Panc1 (cell line): Measurements from ENCODE around the gene CAMKV. TPM values are rescaled to one million over a fixed set of nuclear protein-coding genes. Genes with fewer than 3 reads are reported as not detected.

Experiments used
- ATAC-seq: fragments of 200-7000 bp; cut with Tn5 transposase; 2 replicates; pipeline ENCODE4 v1.9.1; 2020; ENCODE audit warnings: mild to moderate bottlenecking, moderate library complexity
- BruUV-seq: library from RNA; stranded (reverse); fragments of 400-500 nt; replicated peaks from 2 replicates; lab custom pipeline; 2021; lab: Mats Ljungman, UMichigan
- CTCF ChIA-PET: fragments of 300-600 bp; sonication (Branson Sonifier 250); formaldehyde crosslinking; loops from one replicate; lab custom pipeline; 2022; ENCODE audit warnings: antibody characterized with exemption; lab: Charles Lee
- POLR2A ChIA-PET: fragments of 300-600 bp; sonication (Branson Sonifier 250); formaldehyde crosslinking; loops from one replicate; lab custom pipeline; 2022; ENCODE audit warnings: antibody characterized with exemption; lab: Charles Lee
- DNase-seq: peaks from one replicate; pipeline ENCODE4 v3.0.0-alpha.2; 2010; ENCODE audit warnings: low read depth, low spot score
- H3K27ac ChIP-seq: 2 replicates; pipeline ENCODE4 v1.5.1; 2011; ENCODE audit warnings: mild to moderate bottlenecking, low read length, inconsistent platforms
- H3K27me3 ChIP-seq: fragments of 200-500 bp; sonication (Bioruptor generic); 2 replicates; pipeline ENCODE4 v1.6.0; 2014; ENCODE audit warnings: low read length, inconsistent platforms; ENCODE audit not compliant: control insufficient read depth, insufficient read depth
- H3K36me3 ChIP-seq: fragments of 200-500 bp; sonication (Bioruptor generic); 2 replicates; pipeline ENCODE4 v1.5.1; 2014; ENCODE audit warnings: inconsistent platforms, mild to moderate bottlenecking, low read length, moderate library complexity; ENCODE audit not compliant: control insufficient read depth, insufficient read depth
- H3K4me1 ChIP-seq: 2 replicates; pipeline ENCODE4 v1.5.1; 2011; ENCODE audit warnings: inconsistent platforms, mild to moderate bottlenecking, low read length, moderate library complexity; ENCODE audit not compliant: control insufficient read depth, insufficient read depth
- H3K4me3 ChIP-seq, 2 experiments: 2 replicates each; pipeline ENCODE4 v1.5.1; 2011 to 2012; ENCODE audit warnings: low read depth in 2 of 2, low read length in 2 of 2, mild to moderate bottlenecking in 2 of 2, inconsistent platforms in 1 of 2, moderate library complexity in 1 of 2
- H3K9me3 ChIP-seq: fragments of 200-500 bp; sonication (Bioruptor generic); 2 replicates; pipeline ENCODE4 v1.5.1; 2014; ENCODE audit warnings: low read depth, mild to moderate bottlenecking, inconsistent platforms, low read length, moderate library complexity; ENCODE audit not compliant: control insufficient read depth, insufficient read depth
- CTCF ChIP-seq: fragments of 450-650 bp; IDR thresholded peaks from 2 replicates; pipeline ENCODE4 v1.5.1; 2017; ENCODE audit warnings: mild to moderate bottlenecking
- POLR2AphosphoS5 ChIP-seq: IDR thresholded peaks from 2 replicates; pipeline ENCODE4 v1.6.1; 2012; ENCODE audit warnings: mild to moderate bottlenecking, low read depth, low read length, moderate library complexity
- REST ChIP-seq, 2 experiments: IDR thresholded peaks; 2 replicates each; pipeline ENCODE4 v1.6.1; 2011 to 2012; ENCODE audit warnings: low read depth in 2 of 2, control low read depth in 1 of 2, low read length in 1 of 2, mild to moderate bottlenecking in 1 of 2, moderate library complexity in 1 of 2; ENCODE audit not compliant: insufficient read depth in 1 of 2
- SIN3A ChIP-seq: IDR thresholded peaks from 2 replicates; pipeline ENCODE4 v1.6.1; 2012; ENCODE audit warnings: low read depth, mild to moderate bottlenecking, low read length, moderate library complexity, borderline replicate concordance; ENCODE audit not compliant: insufficient read depth
- TCF7L2 ChIP-seq: IDR thresholded peaks from 2 replicates; pipeline ENCODE4 v1.6.1; 2011; ENCODE audit warnings: mild to moderate bottlenecking, low read depth, low read length, inconsistent platforms
- in situ Hi-C: cut with HindIII; loops from 2 replicates; pipeline ENCODE4 v1.10.0; 2016; ENCODE audit warnings: low sequenced_read_pairs, low pct_unique_long_range_greater_than_20kb
- intact Hi-C: fragments of 100-400 bp; cut with micrococcal nuclease; formaldehyde crosslinking; loops from one replicate; pipeline ENCODE4 v1.10.0; 2022; ENCODE audit not compliant: unreplicated experiment
- total RNA-seq: library from RNA; stranded (reverse); gene quantifications from one replicate; pipeline ENCODE4 v1.2.1, GENCODE V29; 2021; ENCODE audit not compliant: unreplicated experiment

Gene CAMKV
- total RNA-seq, 1 experiment from 2014 or later: 0.85 TPM

DNA sequence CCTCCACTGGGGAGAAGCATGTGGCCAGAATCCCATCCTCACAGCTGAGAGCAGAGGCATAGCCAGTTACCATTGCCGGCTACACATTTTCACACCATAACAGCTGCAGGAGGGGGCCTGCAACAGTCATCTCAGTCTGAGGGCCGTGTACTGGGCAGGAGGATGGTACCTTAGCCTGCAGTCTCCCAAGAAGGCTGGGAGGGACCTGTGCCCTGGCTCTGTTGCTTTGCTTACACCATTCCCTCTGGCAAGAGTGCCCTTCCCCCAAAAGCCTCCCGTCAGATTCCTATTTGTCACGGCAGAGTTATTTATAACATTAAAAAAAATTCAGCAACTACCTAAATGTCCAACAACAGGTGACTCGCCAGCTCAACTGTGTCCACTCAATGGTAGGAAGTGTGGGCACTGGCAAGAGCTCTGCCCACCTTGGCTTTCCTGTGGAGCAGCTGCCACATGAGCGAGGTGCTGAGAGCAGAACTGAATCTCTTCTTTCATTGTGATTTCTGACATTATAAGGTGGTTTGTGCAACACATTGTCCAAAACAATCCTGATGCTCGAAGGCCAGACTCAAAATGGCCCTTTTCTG lies 4.4 kb downstream of the CAMKV start:
- no peak overlapping the region for H3K27ac ChIP-seq
- in situ Hi-C loops (no loop called here), intact Hi-C loops (no loop called here)
- BruUV-seq: no TSS peak
- DNase-seq (no peak), ATAC-seq (no peak)
- H3K27me3 ChIP-seq: no peaks in the 10 kb centered on the region
- H3K4me1 ChIP-seq: no peaks in the 10 kb centered on the region
- no peak for TF ChIP-seq SIN3A
- no peak for TF ChIP-seq TCF7L2
- no peak for TF ChIP-seq CTCF
- TF ChIP-seq REST (IDR thresholded peaks at IDR 0.05; ENCODE audit: insufficient read depth in 1 of 2, low read depth in 2 of 2, low read length in 1 of 2): no peak
- TF ChIP-seq POLR2AphosphoS5: no peak
- ChIA-PET CTCF (no interaction called here), POLR2A (no interaction called here)
- H3K9me3 ChIP-seq: no peaks in the 10 kb centered on the region
- no peak overlapping the region for H3K4me3 ChIP-seq
- no peaks in the 10 kb centered on the region for H3K36me3 ChIP-seq

DNA sequence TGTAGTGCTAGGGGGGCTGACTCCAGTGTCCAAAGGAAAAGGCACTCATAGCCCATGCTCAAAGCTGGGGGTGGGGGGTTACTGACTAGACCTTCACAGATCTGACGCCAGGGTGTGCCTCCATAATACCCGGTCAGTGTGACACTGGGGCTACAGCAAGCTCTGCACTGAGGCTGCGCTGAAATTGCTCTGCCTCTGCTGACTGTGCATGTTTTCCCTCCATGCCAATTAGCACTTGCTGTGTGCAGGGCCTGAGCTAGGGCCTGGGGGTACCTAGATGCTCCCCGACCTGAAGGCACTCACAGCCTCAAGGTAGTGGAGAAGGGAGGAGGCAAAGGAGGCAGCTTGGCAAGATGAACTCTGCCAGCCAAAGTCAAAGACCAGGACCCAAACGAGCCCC lies 5.2 kb downstream of the CAMKV start:
- no peak overlapping the region for H3K4me3 ChIP-seq
- in situ Hi-C loops: no loop called here
- H3K36me3 ChIP-seq: no peaks in the 10 kb centered on the region
- ATAC-seq: no peak
- H3K27me3 ChIP-seq: no peaks in the 10 kb centered on the region
- no peaks in the 10 kb centered on the region for H3K9me3 ChIP-seq
- no peak for DNase-seq
- POLR2A ChIA-PET: interaction anchor here (0.5 kb wide), 1 partner anchor 517 kb away, joined by 6 read pairs; no protein-coding TSS in a partner anchor
- intact Hi-C loops: no loop called here
- H3K4me1 ChIP-seq: no peaks in the 10 kb centered on the region
- H3K27ac ChIP-seq: no peak overlapping the region
- TF ChIP-seq SIN3A: no peak
- no peak for TF ChIP-seq REST (IDR thresholded peaks at IDR 0.05; ENCODE audit: insufficient read depth in 1 of 2, low read depth in 2 of 2, low read length in 1 of 2)
- no peak for TF ChIP-seq CTCF
- no peak for TF ChIP-seq TCF7L2
- TF ChIP-seq POLR2AphosphoS5: no peak
- BruUV-seq: no TSS peak
- CTCF ChIA-PET: no interaction called here
